HEK293 (cell line): ENCODE data around the gene ZNHIT3.

ENCODE experiments used
- CTCF ChIP-seq: fragments of 450-650 bp; formaldehyde crosslinking; IDR thresholded peaks from 2 replicates; pipeline ENCODE4 v1.5.1; 2016; ENCODE audit warnings: missing biosample characterization, missing genetic modification characterization
- GLIS2 ChIP-seq: fragments of 450-650 bp; formaldehyde crosslinking; IDR thresholded peaks from 2 replicates; pipeline ENCODE4 v1.5.1; 2016; ENCODE audit warnings: missing biosample characterization, missing genetic modification characterization
- ZNF274 ChIP-seq, 2 experiments: fragments of 200-500 bp in 1 of 2; fragments of 450-650 bp in 1 of 2; sonication (Bioruptor generic) in 1 of 2; formaldehyde crosslinking in 1 of 2; IDR thresholded peaks; 2 replicates each; pipeline versions ENCODE4 v1.5.1 to v1.6.1; 2014 to 2016; ENCODE audit warnings: borderline replicate concordance in 1 of 2, inconsistent platforms in 1 of 2, low read length in 1 of 2, missing biosample characterization in 1 of 2, missing genetic modification characterization in 1 of 2
- ZNF776 ChIP-seq: fragments of 450-650 bp; formaldehyde crosslinking; IDR thresholded peaks from 2 replicates; pipeline ENCODE4 v1.5.0; 2017; ENCODE audit warnings: missing biosample characterization, missing genetic modification characterization, borderline replicate concordance
- ZNF830 ChIP-seq: fragments of 450-650 bp; IDR thresholded peaks from 2 replicates; pipeline ENCODE4 v1.5.0; 2018; ENCODE audit warnings: missing biosample characterization, missing genetic modification characterization, low read depth, mild to moderate bottlenecking, moderate library complexity

DNA sequence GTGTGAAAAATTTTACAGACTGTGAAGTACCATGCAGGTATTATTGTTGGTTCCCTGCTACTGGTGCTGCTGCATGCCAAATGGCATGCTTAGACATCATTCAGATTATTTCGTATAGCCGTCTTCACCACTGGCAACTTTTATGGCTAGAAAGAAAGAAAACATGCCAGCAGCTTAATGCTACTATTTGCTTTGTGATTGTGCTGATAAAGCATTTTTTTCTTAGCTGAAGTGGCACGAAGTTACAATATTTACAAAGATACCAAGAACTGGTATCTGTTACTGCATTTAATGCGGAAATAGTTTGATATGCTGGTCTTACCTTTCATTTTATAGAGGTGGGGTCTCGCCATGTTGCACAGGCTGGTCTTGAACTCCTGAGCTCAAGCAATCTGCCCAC lies 8.2 kb downstream of the ZNHIT3 start:
- TF ChIP-seq ZNF776 (tag by site-specific recombination) (no peak), ZNF830 (tag by site-specific recombination) (no peak), CTCF (no peak), GLIS2 (no peak), ZNF274 (IDR thresholded peaks at IDR 0.05; ENCODE audit: low read length) (no peak), ZNF274 (tag by site-specific recombination; IDR thresholded peaks at IDR 0.05; ENCODE audit: borderline replicate concordance) (no peak)
